NCI-H146 (cell line): Measurements from ENCODE around the gene CCDC138.
"Not testable (repeated sequence)": the region's sequence is repeated elsewhere in the genome, so short reads cannot be mapped to it uniquely, and the experiment has no call there.

ENCODE experiments used
- DNase-seq: peaks from one replicate; lab custom pipeline; 2025; lab: John Stamatoyannopoulos, UW

The CCDC138 gene, protein sequence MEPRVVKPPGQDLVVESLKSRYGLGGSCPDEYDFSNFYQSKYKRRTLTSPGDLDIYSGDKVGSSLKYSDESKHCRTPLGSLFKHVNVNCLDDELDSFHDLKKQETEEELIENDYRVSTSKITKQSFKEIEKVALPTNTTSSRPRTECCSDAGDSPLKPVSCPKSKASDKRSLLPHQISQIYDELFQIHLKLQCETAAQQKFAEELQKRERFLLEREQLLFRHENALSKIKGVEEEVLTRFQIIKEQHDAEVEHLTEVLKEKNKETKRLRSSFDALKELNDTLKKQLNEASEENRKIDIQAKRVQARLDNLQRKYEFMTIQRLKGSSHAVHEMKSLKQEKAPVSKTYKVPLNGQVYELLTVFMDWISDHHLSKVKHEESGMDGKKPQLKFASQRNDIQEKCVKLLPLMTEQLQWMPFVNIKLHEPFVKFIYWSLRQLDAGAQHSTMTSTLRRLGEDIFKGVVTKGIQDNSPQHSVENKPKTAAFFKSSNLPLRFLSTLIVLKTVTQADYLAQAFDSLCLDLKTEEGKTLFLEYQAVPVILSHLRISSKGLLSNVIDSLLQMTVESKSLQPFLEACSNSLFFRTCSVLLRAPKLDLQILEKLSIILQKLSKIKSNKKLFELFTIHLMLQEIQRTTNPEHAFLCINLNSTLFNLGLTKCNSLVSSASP

DNA sequence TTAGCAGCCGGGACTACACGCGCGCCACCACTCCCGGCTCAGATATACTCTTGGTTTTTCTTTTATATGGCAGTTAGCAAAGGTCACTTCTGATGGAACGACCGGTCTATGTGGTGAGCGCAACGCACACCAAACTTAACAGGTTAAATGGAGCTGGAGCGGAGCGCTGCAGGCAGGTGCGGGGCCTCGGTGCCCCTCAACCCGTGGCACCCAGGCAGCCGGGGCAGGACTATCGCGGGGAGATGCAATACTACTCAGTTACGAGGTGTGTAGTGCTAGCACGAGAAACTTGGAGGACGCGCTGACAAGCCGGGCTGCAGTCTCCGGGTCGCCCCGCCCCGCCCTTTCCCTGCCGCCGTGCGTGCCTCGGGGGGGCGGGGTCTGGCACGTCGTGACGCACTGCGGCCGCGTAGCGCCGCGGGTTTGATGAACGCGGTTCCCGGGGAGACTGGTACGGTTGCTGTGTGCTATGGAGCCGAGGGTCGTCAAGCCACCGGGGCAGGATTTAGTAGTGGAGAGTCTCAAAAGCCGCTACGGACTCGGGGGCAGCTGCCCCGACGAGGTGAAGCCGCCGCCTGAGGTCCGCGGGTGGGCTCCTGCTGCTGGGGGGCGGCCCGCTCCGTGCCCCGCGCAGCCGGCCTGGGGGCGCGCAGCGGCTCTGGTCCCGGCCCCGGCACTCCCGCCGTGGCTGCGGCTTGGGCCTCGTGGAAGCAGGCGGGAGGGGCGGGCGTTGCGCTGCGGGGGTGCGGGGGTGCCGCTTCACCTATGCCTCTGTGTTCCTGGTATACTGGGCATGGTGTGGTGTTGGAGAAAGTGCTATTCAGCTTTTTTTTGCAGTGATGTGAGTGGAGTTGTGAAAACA is at the start of gene CCDC138:
TSS of gene CCDC138 (plus strand) at position 418 of the 862 bp plus-strand sequence. CDS start at position 470, 52 bp downstream.
- peak; percentile 93 for DNase-seq

DNA sequence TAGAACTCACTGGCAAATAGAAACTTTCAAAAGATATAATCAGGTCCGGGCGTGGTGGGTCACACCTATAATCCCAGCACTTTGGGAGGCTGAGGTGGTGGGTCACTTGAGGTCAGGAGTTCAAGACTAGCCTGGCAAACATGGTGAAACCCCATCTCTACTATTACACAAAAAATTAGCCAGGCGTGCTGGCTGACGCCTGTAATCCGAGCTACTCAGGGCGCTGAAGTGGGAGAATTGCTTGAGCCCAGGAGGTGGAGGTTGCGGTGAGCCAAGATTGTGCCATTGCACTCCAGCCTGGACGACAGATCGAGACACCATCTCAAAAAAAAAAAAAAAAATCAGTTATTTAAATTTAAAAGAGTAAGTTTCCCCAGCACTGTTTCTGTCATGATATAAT is 28.6 kb upstream of the CCDC138 start:
- not testable (repeated sequence) for DNase-seq

DNA sequence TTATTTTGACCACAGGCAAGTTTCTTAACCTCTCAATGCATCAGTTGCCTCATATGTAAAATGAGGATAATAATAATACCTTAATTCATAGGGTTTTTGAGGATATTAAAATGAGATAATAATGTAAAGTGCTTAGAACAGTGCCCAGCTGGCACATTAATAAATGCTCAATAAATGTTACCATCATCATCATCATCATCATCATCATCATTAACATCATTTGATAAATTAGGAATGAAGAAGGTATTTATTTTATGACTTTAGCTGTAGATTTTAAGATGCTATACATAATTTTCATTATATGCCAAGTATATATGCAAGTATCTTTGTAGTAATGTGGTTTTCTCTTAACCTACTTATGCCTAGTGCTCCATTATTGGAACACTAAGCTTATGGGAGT is 24.0 kb upstream of the CCDC138 start:
- DNase-seq: not testable (repeated sequence)

DNA sequence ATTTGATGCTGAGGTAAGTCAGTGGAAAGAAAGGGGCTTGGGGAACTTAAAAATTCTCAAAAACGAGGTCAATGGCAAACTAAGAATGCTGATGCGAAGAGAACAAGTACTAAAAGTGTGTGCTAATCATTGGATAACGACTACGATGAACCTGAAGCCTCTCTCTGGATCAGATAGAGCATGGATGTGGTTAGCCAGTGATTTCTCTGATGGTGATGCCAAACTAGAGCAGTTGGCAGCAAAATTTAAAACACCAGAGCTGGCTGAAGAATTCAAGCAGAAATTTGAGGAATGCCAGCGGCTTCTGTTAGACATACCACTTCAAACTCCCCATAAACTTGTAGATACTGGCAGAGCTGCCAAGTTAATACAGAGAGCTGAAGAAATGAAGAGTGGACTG is 19.9 kb upstream of the CCDC138 start:
- DNase-seq: not testable (repeated sequence)

DNA sequence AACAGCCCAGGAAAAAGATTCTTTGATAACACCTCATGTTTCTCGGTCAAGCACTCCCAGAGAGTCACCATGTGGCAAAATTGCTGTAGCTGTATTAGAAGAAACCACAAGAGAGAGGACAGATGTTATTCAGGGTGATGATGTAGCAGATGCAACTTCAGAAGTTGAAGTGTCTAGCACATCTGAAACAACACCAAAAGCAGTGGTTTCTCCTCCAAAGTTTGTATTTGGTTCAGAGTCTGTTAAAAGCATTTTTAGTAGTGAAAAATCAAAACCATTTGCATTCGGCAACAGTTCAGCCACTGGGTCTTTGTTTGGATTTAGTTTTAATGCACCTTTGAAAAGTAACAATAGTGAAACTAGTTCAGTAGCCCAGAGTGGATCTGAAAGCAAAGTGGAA is 18.7 kb upstream of the CCDC138 start:
- not testable (repeated sequence) for DNase-seq

DNA sequence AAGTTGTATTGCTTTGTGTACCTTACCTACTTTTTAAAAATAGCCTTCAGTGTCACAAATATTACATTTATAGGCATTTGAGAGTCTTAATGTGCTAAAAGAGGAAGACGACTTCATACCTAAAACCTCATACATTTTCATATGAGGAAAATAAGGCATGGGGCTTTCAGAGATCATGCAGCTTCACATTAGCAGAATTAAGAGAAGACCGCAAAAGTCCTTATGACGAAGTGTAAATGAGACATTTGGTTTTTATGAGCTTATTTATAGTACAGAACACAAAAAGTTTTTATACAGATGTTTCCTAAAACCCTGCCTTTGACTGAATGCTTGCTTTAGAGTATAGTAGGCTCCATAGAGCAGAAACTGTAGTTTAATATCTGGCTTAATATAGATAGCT is 10.1 kb upstream of the CCDC138 start:
- no peak for DNase-seq

DNA sequence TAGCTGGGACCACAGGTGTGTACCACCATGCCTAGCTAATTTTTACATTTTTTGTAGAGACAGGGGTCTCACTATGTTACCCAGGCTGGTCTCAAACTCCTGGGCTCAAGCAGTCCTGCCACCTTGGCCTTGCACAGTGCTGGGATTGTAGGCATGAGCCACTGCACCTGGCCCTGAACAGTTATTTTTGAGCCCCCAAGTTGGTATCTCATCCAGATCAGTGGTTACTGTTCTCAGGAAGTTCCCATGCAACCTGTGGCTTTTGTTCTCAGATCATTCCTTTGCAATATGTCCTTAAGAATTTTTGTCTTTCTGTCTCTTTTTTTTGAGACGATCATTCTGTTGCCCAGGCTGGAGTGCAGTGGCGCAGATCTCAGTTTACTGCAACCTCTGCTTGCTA is 7.7 kb upstream of the CCDC138 start:
- DNase-seq: no peak

DNA sequence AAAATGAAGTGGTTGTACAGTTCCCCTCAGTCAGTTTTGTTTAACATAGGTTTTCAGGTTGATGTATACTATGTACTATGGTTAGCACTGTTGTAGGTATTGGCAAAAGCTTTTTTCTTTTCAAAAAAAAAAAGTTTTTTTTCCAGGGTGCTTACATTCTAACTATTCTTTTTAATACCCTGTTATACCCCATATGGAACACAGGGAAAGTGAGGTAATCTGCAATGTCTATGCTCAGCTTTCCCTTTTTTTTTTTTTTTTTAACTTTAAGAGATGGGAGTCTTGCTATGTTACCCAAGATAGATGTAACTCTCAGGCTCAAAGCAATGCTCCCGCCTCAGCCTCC is 590 bp upstream of the CCDC138 start:
- no peak for DNase-seq

DNA sequence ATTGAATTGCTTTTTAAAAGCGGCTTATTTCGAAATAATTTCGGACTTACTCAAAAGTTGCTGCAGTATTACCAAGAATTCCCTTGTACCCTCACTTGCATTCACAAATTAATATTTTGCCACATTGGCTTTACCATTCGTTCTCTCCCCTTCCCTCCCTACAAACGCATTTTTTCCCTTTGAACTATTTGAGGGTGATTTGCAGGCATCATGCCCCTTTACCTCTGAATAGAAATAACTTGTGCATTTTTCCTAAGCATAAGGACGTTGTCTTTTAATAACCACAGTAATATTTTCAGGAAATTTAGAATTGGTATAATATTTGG is 608 bp downstream of the CCDC138 start:
- DNase-seq: no peak

DNA sequence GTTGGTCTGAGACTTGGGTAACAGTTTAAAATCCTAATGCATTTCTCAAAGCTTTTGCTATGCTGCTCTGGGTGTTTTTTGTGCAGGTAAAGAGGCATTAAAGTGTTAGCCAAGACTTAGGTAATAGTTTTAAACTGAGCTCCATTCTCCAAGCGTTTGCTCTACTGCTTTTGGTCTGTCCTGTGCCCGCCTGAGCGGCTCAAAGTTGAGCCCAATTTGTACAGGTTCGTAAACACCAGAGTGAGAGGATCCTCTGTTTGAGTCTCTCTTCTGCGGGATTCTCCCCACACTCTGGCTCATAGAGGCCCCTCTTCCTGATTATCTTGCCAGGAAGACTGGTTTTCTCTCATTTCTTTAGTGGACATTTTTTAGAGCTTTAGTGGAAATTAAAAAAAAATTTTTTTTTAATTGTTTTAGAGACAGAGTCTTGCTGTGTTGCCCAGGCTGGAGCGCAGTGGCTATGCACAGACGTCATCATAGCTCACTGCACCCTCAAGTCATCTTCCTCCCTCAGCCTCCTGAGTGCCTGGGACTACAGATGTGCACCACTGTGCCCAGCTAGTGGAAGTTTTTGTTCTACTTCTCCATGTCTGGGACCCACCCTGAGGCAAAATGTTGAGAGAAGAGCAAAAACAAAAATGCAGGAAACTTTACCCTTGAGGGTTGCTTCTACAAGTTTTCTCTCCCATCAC is 16.6 kb downstream of the CCDC138 start:
- DNase-seq: no peak

DNA sequence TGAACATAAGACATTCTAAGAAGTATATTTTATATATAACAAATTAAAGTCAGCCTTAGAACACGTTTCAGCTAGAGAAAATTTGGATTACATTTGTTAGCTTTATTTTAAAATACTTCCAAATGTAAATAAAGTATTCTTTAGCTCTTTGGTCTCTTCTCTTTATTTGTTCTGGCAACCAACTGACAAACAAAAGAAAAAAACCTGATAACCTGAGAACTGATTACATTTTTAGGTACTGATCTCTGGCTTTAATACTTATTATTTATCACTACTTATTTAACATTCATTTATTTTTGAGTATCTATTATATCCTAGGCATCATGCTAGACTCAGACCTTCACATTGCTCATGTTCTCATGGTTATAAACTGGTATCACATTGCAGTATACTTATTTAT is 18.5 kb downstream of the CCDC138 start:
- no peak for DNase-seq

DNA sequence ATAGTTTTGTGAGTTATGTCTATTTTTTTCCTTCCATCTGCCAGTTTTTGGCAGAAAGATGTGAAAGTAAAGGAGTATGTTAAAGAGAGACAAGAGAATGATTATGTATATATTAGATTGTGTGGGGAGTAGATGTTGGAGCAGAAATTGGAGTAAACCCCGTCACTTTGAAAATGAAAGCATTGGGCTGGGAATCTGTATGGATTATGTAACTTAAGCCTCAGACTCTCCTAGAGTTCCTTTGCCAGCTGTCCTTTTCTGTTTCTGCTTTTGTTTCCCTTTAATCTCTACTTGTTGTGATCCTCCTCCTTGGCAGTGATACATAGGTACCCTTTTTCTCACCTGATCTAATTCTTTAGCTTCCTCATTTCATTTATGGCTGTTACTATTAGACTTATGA is 19.2 kb downstream of the CCDC138 start:
- DNase-seq: no peak

DNA sequence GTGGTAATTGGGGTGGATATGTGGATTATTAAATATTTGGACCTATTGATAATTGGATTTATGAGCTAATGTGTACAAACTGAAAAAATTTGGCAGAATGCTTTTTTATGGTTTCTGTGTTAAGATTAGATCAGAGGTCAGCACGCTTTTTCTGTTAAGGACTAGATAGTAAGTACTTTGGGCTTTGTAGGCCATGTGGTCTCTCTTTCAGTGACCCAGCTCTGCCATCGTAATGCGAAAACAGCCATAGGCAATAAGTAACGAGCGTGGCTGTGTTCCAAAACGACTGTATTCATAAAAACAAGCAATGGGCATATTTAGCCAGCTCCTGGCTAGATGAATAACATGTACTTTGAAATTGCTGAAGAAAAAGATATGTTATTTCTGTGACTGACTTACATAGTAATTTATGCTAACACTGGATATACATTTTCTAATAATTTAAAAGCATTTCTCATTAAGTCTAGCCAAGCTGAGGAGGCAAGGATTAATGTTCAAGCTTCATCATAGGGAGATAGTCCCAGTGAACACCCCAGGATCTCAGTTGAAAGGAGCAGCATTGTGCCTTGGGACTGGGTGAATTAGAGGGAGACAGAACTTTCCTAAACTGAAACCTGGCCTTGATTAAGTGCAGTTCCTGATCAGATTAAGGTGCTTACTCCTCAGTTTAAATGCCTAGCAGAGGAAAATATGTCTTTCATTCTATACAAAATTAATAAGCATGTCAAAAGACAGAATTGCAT is 20.0 kb downstream of the CCDC138 start:
- DNase-seq: no peak

DNA sequence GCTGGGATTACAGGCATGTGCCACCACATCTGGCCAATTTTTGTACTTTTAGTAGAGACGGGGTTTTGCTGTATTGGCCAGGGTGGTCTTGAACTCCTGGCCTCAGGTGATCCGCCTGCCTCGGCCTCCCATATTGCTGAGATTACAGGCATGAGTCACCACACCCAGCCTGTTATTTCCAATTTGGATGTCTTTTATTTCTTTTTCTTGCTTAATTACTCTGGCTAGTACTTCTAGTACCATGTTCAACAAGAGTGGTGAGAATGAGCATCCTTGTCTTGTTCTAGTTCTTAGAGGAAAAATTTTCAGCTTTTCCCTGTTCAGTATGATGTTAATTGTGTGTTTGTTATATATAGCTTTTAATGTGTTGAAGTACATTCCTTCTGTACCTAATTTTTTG is 23.4 kb downstream of the CCDC138 start:
- DNase-seq: no peak

DNA sequence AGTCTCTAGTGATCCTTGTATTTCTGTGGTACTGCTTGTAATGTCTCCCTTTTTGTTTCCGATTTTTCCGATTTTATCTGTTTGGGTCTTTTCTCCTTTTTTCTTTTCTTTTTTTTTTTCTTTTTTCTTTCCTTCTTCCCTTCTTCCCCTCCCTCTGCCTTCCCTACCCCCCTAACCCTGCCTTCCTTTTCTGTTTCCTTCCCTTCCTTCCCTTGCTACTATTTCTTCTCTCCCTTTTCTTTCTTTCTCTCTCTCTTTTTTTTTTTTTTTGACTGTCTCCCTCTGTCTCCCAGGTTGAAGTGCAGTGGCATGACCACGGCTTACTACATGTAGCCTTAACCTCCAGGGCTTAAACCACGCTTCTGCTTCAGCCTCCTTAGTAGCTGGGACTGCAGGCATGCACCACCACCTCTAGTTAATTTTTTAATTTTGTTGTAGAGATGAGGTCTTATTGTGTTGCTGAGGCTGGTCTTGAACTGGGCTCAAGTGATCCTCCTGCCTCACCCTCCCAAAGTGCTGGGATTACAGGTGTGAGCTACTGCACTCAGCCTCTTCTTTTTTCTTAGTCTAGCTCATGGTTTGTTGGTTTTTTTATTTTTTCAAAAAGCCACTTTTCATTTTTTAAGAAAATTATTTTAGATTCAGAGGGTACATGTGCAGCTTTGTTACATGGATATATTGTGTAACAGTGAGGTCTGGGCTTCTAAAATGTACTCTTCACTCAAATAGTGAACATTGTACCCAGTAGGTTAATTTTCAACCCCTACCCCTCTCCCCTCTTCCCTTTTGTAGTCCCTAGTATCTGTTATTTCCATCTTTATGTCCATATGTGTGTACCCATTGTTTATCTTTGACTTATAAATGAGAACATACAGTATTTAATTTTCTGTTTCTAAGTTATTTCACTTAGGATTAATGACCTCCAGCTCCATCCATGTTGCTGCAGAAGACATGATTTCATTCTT is 24.7 kb downstream of the CCDC138 start:
- DNase-seq: no peak

DNA sequence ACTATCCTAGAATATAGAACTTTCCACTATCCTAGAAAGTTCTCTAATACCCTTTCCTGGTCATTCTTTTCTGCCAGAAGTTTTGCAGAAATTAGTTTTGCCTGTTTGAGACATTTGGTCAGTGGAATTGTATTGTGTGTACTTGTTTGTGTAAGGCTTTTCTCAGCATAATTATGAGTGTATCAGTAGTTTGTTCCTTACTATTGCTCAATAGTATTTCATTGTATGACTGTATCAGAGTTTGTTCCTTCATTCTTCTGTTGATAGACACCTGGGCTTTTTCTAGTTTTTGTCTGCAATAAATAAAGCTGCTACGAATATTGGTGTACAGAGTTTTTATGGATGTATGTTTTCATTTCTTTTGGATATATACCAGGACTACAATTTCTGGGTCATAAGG is 27.2 kb downstream of the CCDC138 start:
- DNase-seq: no peak

DNA sequence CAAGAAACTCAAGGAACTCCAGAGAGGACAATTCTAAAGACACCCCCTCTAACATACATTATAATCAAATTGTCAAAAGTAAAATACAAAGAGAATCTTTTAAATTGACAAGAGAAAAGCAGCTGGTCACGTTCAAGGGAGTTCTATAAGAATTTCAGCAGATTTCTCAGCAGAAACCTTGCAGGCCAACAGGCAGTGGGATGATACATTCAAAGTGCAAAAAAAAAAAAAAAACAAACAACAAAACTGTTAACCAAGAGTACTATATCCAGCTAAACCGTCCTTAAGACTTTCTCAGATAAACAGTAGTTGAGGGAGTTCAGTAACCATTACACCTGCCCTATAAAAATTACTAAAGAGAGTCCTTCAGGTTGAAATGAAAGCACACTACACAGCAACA is 33.9 kb downstream of the CCDC138 start:
- no peak for DNase-seq

DNA sequence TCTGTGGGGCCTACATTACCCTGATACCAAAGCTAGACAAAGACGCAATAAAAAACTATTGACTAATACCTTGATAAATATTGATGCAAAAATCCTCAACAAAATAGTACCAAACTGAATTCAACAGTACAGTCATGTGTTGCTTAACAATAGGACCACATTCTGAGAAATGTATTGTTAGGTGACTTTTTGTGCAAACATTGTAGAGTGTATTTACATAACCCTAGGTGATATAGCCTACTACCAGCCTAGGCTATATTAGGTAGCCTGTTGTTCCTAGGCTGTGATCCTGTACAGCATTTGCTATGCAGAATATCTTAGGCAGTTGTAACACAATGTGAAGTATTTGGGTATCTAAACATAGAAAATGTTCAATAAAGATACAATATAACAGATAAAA is 36.7 kb downstream of the CCDC138 start:
- DNase-seq: no peak

DNA sequence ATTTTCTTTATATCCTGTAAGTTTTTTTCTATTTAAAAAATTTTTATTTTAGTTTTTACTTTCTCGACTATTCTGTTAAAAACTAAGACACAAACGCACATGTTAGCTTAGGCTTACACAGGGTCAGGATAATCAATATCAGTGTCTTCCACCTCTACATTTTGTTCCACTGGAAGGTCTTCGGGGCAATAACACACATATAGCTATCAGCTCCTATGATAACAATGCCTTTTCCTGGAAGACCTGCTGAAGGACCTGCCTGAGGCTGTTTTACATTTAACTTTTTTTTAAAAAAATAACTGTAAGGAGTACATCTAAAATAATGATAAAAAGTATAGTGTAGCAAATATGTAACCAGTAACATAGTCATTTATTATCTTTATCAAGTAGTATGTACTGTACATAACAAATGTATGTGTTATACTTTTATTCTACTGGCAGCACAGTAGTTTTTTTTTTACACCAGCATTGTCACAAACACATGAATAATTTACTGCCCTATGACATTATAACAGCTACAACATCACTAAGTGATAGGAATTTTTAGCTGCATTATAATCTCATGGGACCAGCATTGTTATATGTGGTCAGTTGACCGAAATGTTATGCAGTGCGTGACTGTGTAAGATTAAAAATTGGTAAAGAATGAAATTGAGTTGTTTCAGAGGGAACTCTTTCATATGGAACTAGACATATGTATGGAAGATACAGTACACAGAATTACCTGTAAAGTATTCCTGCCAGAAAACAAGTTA is 37.9 kb downstream of the CCDC138 start:
- DNase-seq: no peak

DNA sequence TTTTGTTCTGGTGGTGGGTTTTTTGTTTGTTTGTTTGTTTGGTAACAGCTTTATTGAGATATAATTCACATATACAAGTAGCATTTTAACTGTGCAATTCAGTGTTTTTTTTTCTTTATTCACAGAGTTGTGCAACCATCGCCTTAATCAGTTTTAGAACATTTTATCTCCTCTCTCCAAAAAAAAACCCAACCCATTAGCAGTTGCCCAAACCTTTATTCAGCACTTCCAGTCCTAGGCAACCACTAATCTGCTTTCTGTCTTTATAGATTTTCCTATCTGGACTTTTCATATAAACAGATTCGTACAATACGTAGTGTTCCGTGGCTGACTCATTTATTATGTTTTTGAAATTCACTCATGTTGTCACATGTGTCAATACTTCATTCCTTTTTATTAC is 38.7 kb downstream of the CCDC138 start:
- DNase-seq: no peak
